AG20443 (cell line): Measurements from ENCODE around the gene ADAMTS2.

Experiments used
- DNase-seq: peaks from one replicate; pipeline ENCODE4 v3.0.0; 2012; ENCODE audit warnings: low spot score, mixed read lengths

The ADAMTS2 gene

DNA sequence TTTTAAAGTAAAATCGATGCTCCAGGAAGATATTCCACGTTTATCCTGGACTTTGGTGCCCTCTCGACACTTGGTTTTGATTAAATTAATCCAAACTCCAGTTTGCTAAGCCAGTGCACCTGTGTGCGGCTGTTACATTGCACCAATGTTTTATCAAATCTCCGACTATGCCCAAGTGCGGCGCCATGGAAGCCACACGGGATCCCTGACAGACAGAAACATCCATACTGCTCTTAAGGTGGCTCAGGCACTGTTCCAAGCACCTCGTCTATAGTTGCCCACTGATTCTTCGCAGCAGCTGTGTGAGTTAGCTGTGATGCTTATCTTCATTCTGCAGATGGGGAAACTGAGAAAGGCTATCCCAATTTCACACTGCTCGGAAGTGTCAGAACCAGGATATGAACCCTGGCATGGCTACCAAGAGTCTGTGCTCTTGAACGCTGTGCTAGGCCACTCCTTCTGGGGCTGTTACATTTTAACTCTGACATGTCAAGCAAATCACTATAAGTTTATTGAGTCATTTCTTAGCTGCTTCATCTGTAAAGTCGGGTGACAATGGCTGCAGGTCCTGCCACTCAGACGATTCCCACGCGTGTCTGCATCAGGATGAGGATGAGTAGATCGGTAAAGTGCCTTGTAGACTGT lies 113.0 kb downstream of the ADAMTS2 start:
- DNase-seq = no peak

DNA sequence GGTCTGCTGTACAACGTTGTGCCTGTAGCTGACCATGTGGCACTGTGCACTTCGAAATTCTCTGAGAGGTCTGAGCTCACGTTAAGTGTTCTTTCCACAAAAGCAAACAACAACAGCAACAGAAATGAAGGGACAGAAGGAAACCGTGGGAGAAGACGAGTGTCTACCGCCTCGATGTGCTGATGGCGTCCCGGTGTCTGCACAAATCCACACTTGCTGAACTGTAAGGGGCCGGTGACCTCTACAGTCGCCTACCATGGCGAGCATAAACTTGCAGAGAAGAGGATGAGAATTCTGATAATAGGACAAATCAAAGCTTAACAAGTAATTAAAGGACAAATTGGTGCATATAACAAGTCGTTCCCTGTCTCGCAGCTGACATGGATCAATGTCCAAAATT lies 114.0 kb downstream of the ADAMTS2 start:
- no peak for DNase-seq

DNA sequence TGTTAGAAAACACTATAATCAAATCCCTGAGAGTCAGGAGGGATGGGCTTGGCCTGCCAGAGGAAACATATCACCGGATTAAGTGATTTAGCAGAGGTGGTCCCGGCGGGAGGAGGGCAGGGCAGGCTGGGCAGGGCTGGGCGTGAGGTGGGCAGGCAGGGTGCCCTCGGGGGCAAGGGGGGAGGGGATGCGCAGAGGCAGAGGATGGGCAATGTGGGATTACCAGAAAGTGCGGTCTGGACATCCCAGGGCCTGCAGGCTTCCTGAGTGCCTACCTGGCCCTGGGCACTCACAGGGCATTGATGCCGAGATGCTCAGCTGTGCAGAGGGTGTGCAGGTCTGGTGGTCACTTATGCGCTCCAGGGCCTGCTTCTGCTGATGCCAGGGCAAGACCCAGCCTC lies 115.2 kb downstream of the ADAMTS2 start:
- DNase-seq = no peak

DNA sequence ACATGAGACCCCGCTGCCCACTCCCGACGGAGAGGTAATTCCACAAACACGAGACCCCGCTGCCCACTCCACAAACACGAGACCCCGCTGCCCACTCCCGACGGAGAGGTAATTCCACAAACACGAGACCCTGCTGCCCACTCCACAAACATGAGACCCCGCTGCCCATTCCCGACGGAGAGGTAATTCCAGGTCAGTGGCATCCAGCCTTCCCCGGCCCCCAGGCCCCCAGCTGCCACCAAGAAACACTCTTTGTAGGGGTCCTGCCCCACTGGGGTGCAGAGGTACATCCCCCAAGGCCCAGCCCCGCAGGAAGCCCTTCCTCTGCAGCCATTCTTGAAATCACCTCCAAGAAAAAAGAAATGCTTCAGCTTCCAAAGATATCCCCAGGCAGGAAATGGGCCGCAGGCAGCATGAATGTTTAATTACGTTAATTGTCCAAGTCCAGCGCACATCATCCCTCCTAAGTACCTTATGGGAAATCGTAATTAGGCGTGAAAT lies 115.9 kb downstream of the ADAMTS2 start:
- DNase-seq = no peak

DNA sequence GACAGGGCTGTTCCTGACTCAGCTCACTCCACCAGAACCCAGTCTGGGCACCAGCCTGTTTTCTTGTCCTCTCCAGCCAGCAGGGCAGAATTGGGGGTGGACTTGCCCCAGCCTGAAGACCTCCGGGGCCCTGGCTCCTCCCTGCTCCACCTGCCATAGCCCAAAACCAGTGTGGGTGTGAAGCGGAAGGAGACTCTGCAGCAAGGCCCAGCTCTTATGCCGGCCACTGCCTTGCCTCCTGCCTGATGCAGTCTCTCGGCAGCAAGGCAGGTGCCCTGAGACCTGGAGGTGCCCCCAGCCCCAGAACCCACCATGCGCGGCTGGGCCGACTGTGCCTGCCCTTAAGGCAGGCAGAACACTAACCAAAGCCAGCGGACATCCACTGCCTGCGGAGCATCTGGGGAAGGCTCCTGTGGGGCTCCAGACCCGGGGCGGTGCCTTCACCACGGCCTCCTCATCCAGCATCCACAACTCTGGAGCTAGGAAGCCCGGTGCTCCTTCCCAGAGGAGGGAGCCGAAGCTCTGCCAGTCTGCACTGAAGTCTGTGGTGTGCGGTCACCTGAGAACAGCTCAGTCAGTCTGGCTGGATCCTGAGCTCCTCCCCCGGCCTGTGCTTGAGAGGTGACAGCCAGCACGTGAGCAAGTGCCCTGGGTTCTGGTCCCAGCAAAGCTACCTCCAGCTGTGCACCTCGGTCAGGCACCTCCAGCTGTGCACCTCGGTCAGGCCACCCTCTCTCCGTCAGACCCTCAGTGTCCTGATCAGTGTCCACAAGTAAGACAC lies 116.7 kb downstream of the ADAMTS2 start:
- no peak for DNase-seq

DNA sequence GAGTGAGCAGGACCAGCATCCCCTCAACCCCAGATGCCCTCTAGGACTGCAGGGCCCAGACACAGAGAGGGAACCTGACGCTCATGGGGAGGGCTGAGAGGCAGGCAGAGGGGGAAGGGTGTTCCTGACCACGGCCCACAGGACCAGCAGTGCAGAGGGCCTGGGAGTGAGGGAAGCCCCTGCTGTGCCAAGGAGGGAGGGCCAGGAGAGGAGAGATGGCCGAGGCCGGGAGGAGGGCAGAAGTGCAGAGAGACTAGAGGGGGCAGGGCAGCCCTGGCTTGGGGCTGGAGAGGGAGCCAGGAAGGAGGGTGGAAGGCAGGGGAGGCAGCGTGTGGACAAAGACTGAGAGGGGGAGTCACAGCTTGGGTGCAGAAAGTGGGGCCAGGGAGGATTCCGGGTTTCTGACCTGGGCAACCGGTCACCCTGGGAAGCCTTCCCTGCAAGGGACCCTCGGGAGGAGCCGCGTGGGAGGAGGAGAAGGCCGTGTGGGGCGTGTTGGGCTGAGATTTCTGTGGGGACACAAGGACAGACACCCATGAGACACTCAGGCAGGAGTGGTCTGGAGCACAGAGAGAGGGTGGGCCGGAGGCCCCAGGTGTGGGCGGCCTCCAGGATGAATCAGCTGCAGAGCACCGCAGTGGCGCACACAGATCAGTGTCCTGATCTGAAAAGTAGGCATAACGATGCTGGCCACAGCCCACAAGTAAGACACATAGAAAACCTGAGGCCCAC lies 117.5 kb downstream of the ADAMTS2 start:
- DNase-seq = no peak

DNA sequence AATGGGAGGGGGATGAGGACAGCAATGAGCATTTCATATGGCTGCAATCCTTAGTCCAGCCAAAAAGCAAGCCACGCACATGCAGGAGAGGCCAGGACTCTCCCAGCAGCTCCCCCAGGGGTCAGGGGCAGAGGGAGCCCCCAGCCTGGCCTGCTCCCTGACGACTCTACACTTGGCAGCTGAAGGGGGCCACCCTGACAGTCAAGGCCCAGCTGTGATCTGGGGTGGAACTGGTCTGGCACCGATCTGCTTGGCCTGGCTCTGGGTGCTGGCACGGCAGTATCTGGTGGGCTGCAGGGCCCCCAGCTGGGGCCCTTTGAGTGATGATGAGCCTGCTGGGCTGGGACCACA lies 118.1 kb downstream of the ADAMTS2 start:
- no peak for DNase-seq

DNA sequence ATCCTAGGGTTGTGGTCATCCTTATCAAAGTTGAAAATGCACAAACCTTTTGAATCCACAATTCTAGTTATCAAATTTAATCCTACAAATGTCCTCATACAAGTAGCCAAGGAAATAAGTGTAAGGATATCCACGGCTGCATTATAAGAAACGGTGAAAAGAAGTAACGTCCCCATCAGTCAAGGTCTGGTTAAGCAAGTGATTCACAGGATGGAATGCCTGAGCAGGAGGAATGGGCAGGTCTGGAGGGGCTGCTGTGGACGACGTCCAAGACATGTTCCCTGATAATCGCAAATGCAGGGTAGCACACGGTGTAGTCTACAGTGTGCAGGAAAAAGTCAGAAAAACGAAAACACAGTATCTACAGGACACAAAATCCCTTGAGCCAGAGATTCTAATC lies 118.6 kb downstream of the ADAMTS2 start:
- DNase-seq = no peak

DNA sequence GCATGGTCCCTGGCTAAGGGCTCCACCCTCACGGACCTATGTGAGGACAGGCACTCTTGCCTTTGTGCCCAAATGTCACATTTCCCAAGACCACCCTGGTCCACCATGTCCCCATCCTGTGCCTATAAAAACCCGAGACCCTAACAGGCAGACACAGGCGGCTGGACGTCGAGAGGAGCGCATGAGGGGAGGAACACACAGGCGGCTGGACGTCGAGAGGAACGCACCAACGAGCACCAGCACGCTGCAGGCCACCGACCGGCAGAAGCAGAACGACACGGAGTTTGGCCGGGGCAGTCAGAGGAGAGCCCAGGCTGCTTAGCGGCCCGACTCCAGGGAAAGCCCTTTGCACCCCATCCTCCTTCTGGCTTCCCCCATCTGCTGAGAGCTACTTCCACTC lies 119.9 kb downstream of the ADAMTS2 start:
- no peak for DNase-seq

DNA sequence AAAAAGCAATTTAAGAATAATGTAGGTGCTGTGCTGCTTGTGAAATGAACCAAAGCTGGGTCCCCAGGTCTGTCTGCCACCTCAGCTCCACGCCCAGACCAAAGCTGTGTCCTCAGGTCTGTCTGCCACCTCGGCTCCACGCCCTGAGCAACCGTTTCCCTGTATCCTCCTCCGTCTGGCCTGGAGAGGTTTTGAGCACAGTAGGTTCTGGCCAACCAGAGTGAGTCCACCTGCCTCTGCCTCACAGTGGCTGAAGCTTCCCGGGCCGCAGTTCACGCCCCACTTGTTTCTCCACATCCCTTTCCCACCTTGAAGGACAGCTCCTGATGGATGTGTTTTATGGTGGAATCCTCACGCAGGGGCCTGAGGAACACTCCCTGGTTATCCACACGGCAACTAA lies 120.5 kb downstream of the ADAMTS2 start:
- DNase-seq = no peak

DNA sequence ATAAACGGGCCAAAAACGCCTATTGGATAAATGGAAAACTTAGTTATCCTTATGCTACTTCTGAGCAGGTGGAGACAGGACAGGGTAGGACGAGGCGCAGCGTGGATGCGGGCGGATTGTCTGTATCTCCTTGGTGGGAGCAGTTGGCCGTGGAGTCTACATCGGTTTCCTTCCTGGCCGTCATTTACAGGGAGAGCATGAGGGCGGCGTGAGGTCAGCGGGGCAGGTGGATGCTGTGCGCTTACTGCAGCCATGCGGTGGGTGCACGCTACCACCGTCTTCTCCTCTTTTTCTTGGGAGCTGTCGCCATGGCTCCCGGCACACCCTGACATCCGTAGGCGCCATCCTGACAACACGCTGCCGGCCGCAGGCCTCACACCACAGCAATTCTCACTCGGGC lies 121.3 kb downstream of the ADAMTS2 start:
- DNase-seq = no peak

DNA sequence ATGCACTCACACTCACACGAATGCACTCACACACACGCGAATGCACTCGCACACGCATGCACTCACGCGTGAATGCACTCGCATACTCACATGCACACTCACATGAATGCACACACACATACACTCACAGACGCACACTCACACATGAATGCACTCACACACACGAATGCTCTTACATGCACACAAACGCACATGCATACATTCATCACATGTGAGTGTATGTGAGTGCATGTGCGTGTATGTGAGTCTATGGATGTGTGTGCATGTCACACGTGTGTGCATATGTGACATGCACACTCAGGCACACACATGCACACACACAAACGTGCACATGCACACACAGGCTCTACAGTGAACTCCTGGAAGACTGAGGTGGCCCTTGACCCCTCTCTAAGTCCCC lies 121.7 kb downstream of the ADAMTS2 start:
- DNase-seq = no peak

DNA sequence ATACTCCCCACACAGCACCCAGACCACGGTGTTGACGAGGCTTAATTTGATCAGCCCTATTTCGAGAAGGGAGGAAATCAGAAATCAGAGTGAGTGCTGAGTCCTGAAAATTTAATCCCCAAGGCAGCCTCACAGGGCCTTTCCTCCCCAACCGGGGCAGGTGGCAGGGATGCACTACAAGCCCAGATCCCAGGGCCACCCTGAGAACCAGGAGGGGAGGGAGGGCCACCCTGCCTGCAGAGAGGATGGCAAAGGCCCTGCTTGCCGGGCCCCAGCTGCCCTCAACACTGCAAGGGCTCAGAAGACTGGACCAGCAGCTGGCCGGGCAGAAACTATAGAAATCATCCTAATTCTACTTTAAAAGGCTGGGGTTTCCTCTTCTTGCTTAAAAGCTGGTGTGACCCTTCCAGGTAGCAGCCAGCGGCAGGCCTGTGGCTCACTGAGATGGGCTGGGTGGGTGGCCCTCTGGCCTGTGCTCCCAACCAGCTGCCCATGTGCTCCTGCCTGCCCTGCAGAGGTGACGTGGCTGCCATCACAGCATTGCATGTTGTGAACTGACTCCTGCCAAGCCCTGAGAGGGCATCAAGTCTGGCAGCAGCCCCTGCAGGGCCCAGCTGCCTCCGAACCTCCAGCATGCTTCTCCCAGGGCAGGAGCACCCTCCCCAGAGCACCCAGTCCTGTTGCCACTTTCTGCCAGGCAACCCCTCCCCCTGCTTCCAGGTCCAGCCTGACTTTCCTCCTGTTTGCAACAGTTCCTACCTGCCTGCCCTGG lies 122.8 kb downstream of the ADAMTS2 start:
- DNase-seq = no peak

DNA sequence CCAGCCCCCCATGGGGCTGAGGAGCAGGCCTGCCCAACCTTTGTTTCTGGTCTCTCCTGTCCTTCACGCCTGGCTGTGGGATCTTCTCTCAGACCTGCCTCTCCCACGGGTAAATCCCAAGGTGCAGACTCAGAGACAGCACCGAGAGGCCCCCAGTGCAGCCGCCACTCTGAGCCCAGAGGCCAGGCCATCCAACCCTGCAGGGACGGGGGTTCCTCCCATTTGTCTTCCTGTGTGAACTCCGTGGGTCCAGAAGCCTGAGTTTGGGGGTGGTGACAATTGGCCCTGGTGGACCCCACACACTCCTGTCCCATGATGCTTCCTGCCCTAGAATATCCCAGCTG lies 123.4 kb downstream of the ADAMTS2 start:
- no peak for DNase-seq

DNA sequence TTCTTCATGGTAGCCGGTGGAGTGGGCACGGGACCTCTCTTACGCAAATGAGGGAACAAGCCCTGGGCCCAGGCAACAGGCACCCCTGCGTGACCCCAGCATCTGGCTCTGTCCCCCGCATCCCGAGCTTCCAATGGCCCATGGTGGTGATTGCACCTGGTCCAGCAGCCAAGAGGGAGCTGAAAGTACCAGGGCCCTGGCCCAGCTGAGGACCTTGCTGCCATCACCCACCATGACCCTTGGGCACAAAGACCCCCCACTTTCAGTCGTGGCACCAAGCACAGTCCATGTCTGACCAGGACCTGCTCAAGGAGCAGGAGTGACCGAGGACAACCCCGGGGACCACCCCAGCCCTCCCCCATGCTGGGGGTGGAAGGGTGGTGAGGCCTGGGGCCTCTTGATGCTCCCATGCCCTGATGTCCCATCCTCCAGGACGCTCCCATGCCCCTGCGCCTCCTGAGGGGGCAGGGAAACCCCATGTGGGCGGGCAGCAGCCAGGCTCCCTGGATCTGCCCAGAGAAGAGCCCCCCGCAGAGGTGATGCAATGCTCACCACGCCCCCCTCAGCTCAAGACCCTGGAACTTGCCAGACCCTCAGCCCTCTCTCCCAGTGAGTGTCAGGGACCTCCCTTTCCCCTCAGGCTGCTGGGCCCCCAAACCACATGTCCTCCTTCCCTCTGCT lies 123.9 kb downstream of the ADAMTS2 start:
- no peak for DNase-seq

DNA sequence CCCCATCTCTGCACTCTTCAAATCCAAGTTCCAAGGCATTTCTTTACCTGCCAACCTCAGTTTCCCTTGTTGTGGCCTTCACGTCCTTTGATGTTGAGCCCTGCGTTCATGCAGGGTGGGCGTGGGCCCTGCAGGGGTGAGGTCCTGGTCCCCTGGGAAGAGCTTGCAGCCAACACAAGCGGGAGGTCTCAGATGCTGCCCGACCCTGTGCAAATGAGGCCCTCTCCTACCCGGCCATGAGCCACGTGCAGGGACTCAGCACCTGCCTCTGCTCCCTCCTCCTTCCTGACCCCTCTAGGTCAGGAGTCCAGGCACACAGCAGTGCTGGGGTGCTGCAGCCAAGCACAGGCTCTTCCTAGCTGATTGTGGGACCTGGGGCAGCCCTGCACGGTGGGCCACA lies 124.5 kb downstream of the ADAMTS2 start:
- no peak for DNase-seq

DNA sequence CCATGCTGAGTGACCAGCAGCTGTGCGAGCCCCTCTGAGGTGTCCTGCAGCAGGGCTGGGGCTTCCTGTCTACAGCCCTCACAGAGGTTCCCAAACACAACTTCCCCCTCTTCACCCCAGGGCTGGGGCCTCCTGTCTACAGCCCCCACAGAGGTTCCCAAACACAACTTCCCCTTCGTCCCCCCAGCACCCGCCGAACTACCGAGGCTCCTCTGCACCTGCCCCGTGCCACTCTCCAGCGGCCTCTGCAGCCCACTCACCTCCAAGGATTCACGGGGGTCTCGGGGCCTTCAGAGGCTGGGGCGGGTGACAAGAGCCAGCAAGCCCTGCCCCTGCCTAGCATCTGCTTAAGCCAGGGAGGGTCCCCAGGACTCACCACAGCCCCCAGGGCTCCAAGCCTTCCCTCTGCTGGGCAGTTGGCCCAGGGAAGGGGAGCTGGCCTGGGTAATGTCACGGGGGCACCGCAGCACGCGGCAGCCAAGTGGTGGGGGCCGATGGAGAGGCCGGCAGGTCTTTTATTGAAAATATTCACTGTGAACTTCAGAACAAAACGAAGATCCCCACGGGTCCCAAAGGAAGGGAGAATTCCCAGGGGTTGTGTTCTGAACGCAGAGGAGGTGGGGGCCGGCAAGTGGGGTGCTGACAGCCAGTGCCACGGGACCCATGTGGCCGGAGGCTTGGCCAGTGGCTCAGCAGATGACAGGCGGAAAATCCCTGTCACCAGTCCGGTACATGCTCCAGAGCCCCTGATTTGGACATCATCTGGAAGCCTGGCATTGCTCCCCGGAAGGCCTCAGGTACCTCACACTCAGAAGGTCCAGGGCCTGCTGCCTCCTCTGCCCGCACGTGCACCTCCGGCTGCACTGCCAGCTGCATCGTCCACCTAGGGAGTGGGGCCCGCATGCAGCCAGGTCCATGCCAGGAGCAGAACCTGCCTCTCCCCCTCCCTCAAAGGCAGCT lies 125.3 kb downstream of the ADAMTS2 start:
- DNase-seq = no peak

DNA sequence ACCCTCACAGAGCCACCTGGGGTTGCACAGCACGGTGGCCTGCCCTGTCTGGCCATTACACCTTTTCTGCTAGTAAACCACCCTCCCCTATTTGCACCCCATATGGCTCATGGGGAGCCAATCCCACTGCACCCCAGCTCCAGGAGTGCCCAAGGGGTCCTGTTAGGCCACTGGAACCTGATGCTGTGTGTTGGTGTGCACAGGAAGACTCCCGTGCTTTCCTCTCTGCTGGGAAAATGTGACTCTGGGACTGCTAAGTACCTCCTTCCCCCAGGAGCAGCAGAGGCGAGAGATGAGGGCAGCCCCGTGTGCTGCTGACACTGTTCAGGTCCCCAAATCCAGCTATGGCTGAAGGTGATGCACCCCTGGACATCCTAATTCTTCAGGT lies 126.3 kb downstream of the ADAMTS2 start:
- DNase-seq = no peak

DNA sequence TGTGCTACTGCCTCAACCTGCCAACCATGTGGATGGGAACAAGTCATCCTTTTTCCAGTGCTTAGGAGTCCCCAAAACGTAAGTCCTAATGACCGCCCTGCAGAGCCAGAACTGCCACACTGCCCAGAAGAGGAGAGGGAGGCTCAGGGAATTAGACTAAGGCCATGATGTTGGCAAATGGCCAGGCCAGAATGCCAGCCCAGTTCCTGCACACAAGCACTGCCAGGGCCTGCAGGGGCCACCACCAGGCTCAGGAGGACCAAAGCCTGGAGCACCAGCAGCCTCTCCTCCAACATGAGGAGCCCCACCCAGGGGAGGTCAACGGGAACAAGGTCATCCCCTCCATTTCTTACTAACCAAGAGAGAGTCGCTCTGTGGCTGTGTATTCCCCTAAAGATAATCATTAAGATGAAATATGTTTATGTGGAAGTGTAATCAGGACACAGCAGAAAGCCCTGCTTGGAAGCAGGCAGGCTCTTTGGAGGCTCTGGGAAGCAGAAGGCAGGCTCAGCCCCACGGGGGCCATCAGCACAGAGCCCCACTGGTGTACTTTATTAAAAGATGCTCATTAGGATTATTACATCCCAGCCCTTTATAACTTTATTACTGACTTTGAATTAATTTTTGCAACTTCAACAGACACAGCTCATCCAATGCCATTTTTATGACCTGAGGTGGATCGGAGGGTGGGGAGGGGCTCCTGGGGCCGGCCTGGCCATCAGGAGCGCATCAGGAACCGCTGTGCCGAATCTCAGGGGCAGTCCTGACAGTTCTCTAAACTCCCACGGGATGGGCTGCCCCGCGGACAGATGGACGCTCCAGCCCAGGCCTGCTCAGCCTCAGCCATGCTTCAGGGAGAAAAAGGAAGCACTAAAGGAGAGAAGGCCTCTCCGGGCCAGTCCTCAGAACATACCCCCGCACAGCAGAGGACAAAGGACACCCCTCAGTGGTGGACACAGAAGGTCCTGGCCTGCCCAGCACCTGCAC lies 127.0 kb downstream of the ADAMTS2 start:
- no peak for DNase-seq

DNA sequence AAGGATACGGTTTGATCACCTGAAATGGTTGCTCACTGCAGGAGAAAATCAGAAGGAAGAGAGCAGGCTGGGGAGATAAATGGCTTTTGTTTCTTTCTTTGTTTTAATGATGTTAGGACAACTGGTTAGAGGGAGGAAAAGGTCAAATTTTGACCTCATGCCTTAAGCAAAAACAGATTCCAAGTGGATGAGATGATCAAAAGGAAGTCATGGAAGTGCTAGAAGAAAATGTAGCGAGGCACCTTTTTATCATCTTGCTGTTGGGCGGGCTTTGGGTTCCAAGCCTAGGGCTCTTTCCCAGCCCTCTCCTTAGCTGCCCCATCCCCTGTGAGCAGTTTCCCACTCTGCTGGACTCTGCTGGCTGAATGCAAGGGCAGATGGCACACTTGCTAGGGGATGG lies 127.9 kb downstream of the ADAMTS2 start:
- no peak for DNase-seq
